Glutamatergic neuron (in vitro differentiated cells): ENCODE results near the gene ERICH3. TPM values are rescaled to one million over a fixed set of nuclear protein-coding genes. Genes with fewer than 3 reads are reported as not detected.

Experiments used
- DNase-seq: peaks from one replicate; pipeline ENCODE4 v3.0.0; 2022
- H3K27ac Mint-ChIP-seq: one replicate; pipeline ENCODE4 v1.8.0; 2020; ENCODE audit warnings: mild to moderate bottlenecking, mixed read lengths, inconsistent platforms; ENCODE audit not compliant: unreplicated experiment
- H3K27me3 Mint-ChIP-seq: one replicate; pipeline ENCODE4 v1.8.0; 2020; ENCODE audit warnings: mild to moderate bottlenecking, moderate library complexity, mixed read lengths, inconsistent platforms; ENCODE audit not compliant: unreplicated experiment
- H3K36me3 Mint-ChIP-seq: one replicate; pipeline ENCODE4 v1.8.0; 2020; ENCODE audit warnings: mild to moderate bottlenecking, mixed read lengths, inconsistent platforms; ENCODE audit not compliant: unreplicated experiment
- H3K4me1 Mint-ChIP-seq: one replicate; pipeline ENCODE4 v1.8.0; 2020; ENCODE audit warnings: mild to moderate bottlenecking, low read depth, mixed read lengths, inconsistent platforms; ENCODE audit not compliant: unreplicated experiment
- H3K4me3 Mint-ChIP-seq: one replicate; pipeline ENCODE4 v1.8.0; 2020; ENCODE audit warnings: mild to moderate bottlenecking, mixed read lengths, inconsistent platforms; ENCODE audit not compliant: unreplicated experiment
- H3K9me3 Mint-ChIP-seq: one replicate; pipeline ENCODE4 v1.8.0; 2020; ENCODE audit warnings: mild to moderate bottlenecking, moderate library complexity, mixed read lengths, inconsistent platforms; ENCODE audit not compliant: unreplicated experiment
- total RNA-seq: library from RNA; stranded (reverse); fragmentation: NEBNext Ultra II Directional; extraction: Animal tissue kit (Norgen Biotek cat#: 25700); gene quantifications from one replicate; pipeline ENCODE4 v1.2.1, GENCODE V29; 2021; ENCODE audit not compliant: unreplicated experiment
- TF ChIP-seq, protein P1 (sequence below): fragments of 200-600 bp; sonication (generic); IDR thresholded peaks from one replicate; pipeline ENCODE4 v1.5.0; 2021; ENCODE audit not compliant: partially characterized antibody, unreplicated experiment

ERICH3 gene
- total RNA-seq, 1 donor from 2014 or later: 1.9 TPM

DNA sequence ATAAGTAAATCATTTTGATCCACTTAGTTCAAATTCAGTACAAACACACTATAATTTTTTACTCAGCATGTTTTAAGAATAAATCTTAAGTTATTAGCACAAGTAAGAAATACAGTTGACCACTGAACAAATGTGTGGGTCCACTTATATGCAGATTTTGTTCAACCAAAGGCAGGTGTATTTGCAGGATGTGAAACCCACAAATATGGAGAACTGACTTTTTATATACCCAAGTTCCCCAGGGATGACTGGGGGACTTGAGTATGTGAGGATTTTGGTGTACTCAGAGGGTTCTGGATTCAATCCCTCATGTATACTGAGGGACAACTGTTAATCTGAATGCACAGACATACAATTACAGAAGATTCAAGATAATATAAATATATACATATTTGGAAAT is 25.7 kb upstream of the ERICH3 start:
- Mint-ChIP-seq H3K4me1 (peaks cover 3% of the 10 kb centered on the region), H3K36me3 (no peaks in the 10 kb centered on the region), H3K4me3 (no peak overlapping the region), H3K27ac (no peak overlapping the region), H3K27me3 (peaks cover 4% of the 10 kb centered on the region), H3K9me3 (no peaks in the 10 kb centered on the region)
- DNase-seq: no peak
- TF ChIP-seq, protein P1, sequence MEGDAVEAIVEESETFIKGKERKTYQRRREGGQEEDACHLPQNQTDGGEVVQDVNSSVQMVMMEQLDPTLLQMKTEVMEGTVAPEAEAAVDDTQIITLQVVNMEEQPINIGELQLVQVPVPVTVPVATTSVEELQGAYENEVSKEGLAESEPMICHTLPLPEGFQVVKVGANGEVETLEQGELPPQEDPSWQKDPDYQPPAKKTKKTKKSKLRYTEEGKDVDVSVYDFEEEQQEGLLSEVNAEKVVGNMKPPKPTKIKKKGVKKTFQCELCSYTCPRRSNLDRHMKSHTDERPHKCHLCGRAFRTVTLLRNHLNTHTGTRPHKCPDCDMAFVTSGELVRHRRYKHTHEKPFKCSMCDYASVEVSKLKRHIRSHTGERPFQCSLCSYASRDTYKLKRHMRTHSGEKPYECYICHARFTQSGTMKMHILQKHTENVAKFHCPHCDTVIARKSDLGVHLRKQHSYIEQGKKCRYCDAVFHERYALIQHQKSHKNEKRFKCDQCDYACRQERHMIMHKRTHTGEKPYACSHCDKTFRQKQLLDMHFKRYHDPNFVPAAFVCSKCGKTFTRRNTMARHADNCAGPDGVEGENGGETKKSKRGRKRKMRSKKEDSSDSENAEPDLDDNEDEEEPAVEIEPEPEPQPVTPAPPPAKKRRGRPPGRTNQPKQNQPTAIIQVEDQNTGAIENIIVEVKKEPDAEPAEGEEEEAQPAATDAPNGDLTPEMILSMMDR: no peak

DNA sequence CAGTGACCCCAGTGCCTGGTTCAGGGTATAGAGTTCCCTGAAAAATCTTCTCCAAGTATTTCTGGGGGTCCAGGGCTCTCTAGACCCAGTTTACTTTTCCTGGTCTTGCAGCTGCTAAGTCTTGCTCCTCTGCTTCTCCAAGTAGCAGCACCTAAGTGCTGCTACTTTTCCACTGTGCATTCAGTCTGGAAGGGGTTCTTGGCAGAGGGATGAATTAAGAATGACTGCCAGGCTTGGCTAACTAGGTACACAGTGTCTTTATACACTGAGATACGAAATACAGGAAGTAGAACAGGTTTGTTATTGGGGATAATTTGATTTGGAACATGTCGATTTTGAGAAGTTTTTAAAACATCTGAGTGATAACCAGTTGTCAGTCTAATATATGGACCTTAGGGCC is 24.2 kb upstream of the ERICH3 start:
- peaks cover under 1% of the 10 kb centered on the region for H3K4me1 Mint-ChIP-seq
- DNase-seq: no peak
- no peaks in the 10 kb centered on the region for H3K36me3 Mint-ChIP-seq
- H3K9me3 Mint-ChIP-seq: no peaks in the 10 kb centered on the region
- H3K27ac Mint-ChIP-seq: no peak overlapping the region
- peaks cover 4% of the 10 kb centered on the region for H3K27me3 Mint-ChIP-seq
- TF ChIP-seq, protein P1: no peak
- no peak overlapping the region for H3K4me3 Mint-ChIP-seq

DNA sequence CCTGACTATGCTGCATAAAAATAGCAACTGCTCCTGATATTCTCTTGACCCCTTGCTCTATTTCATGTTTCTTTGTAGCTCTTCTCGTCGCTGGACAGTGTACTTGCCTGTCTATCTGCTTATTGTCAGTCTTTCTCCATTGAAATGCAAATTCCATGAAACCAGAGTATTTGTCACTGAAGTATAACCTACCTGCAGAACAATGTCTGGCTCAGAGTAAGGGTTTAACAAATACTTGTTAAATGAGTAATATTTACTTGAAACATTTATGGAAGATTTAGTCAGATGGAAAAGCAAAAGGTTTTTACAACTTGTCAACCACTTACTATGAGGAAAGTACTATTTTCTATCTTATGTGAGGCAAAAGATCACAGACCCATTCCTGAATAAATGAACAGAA is 19.9 kb upstream of the ERICH3 start:
- H3K4me1 Mint-ChIP-seq: peaks cover 17% of the 10 kb centered on the region

DNA sequence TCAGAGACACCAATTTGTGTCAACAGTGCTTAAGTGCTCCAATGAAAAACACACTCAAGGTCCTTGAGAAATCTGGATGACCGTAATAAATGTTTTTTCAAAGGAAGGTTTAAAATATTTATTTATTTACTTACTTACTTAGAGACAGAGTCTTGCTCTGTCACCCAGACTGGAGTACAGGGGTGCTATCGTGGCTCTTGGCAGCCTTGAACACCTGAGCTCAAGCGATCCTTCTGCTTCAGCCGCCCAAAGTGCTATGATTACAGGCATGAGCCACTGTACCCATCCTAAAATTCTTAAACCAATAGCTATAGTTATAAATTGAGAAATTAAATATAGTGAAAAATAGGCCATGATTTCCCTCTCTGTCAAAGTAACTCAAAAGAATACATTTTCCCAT is 17.3 kb upstream of the ERICH3 start:
- TF ChIP-seq, protein P1: no peak
- Mint-ChIP-seq H3K9me3 (peaks cover 10% of the 10 kb centered on the region), H3K4me3 (no peak overlapping the region), H3K27me3 (peaks cover 8% of the 10 kb centered on the region), H3K36me3 (no peaks in the 10 kb centered on the region), H3K4me1 (peaks cover 36% of the 10 kb centered on the region), H3K27ac (no peak overlapping the region)
- no peak for DNase-seq

More for the DNA sequence above, 19.9 kb upstream of the ERICH3 start:
- TF ChIP-seq, protein P1: no peak
- peaks cover 4% of the 10 kb centered on the region for H3K27me3 Mint-ChIP-seq
- no peaks in the 10 kb centered on the region for H3K9me3 Mint-ChIP-seq
- H3K27ac Mint-ChIP-seq: no peak overlapping the region
- no peaks in the 10 kb centered on the region for H3K36me3 Mint-ChIP-seq
- no peak for DNase-seq
- H3K4me3 Mint-ChIP-seq: no peak overlapping the region

DNA sequence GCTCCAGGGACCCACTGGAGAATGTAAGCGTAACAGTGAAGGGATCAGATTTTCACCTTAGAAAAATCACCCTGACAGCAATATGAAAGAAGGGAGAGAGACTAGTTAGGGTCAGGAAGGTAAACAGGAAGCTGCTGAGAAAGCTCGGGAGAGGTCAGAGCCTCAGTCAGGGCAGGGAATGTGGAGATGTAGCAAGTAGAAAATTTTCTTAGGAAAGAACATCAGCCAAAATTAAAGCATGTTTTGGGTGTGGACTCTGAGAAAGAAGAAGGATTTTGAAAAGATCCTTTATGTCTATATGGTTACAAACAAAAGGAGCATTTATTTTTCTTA is 16.7 kb upstream of the ERICH3 start:
- Mint-ChIP-seq H3K36me3 (no peaks in the 10 kb centered on the region), H3K4me3 (no peak overlapping the region), H3K27ac (peak overlapping the region; percentile 65), H3K4me1 (peaks cover 37% of the 10 kb centered on the region), H3K9me3 (peaks cover 10% of the 10 kb centered on the region), H3K27me3 (peaks cover 6% of the 10 kb centered on the region)
- TF ChIP-seq, protein P1: no peak
- DNase-seq: no peak
